Stimulated activated naive CD8-positive, alpha-beta T cell treated with anti-CD3 and anti-CD28 coated beads, Interleukin-15, Interleukin-2, amounts not matched to agents 100 ng/mL and 50 ng/mL, for 24 hours (primary cell): ENCODE measurements around the gene COL5A1.

Experiments
- H3K27ac Mint-ChIP-seq: one replicate; pipeline ENCODE4 v1.8.0; 2021; ENCODE audit warnings: mild to moderate bottlenecking, mixed read lengths
- H3K27me3 Mint-ChIP-seq: one replicate; pipeline ENCODE4 v1.8.0; 2021; ENCODE audit warnings: mixed read lengths
- H3K36me3 Mint-ChIP-seq: one replicate; pipeline ENCODE4 v1.8.0; 2021; ENCODE audit warnings: low read depth, mixed read lengths
- H3K4me1 Mint-ChIP-seq: one replicate; pipeline ENCODE4 v1.8.0; 2021; ENCODE audit warnings: low read depth, mixed read lengths
- H3K4me3 Mint-ChIP-seq: one replicate; pipeline ENCODE4 v1.8.0; 2021; ENCODE audit warnings: mild to moderate bottlenecking, mixed read lengths
- H3K9me3 Mint-ChIP-seq: one replicate; pipeline ENCODE4 v1.8.0; 2021; ENCODE audit warnings: mixed read lengths

The COL5A1 gene

GRCh38 chr9:134736791-134737497, 95.3 kb downstream of the COL5A1 start:
- Mint-ChIP-seq H3K27ac (no peak overlapping the region), H3K27me3 (no peaks in the 10 kb centered on the region), H3K4me3 (no peak overlapping the region), H3K4me1 (no peaks in the 10 kb centered on the region), H3K36me3 (no peaks in the 10 kb centered on the region), H3K9me3 (no peaks in the 10 kb centered on the region)

- Mint-ChIP-seq H3K27me3 (no peaks in the 10 kb centered on the region), H3K4me1 (no peaks in the 10 kb centered on the region), H3K27ac (no peak overlapping the region), H3K36me3 (no peaks in the 10 kb centered on the region), H3K9me3 (no peaks in the 10 kb centered on the region), H3K4me3 (no peak overlapping the region)
Observed at GRCh38 chr9:134737842-134738580, 96.4 kb downstream of the COL5A1 start.

- Mint-ChIP-seq H3K9me3 (no peaks in the 10 kb centered on the region), H3K4me3 (no peak overlapping the region), H3K27me3 (no peaks in the 10 kb centered on the region), H3K27ac (peak overlapping the region; percentile 40), H3K4me1 (no peaks in the 10 kb centered on the region), H3K36me3 (no peaks in the 10 kb centered on the region)
Observed at GRCh38 chr9:134738869-134739659, 97.5 kb downstream of the COL5A1 start.

GRCh38 chr9:134739660-134739968, 98.0 kb downstream of the COL5A1 start:
- Mint-ChIP-seq H3K4me1 (no peaks in the 10 kb centered on the region), H3K9me3 (no peaks in the 10 kb centered on the region), H3K27ac (no peak overlapping the region), H3K27me3 (no peaks in the 10 kb centered on the region), H3K4me3 (no peak overlapping the region), H3K36me3 (no peaks in the 10 kb centered on the region)

GRCh38 chr9:134740071-134740470, 98.5 kb downstream of the COL5A1 start:
- Mint-ChIP-seq H3K27ac (no peak overlapping the region), H3K36me3 (no peaks in the 10 kb centered on the region), H3K9me3 (no peaks in the 10 kb centered on the region), H3K27me3 (no peaks in the 10 kb centered on the region), H3K4me3 (no peak overlapping the region), H3K4me1 (no peaks in the 10 kb centered on the region)

- H3K27me3 Mint-ChIP-seq = no peaks in the 10 kb centered on the region
- no peak overlapping the region for H3K4me3 Mint-ChIP-seq
Observed at GRCh38 chr9:134741846-134742245, 100.2 kb downstream of the COL5A1 start.

DNA sequence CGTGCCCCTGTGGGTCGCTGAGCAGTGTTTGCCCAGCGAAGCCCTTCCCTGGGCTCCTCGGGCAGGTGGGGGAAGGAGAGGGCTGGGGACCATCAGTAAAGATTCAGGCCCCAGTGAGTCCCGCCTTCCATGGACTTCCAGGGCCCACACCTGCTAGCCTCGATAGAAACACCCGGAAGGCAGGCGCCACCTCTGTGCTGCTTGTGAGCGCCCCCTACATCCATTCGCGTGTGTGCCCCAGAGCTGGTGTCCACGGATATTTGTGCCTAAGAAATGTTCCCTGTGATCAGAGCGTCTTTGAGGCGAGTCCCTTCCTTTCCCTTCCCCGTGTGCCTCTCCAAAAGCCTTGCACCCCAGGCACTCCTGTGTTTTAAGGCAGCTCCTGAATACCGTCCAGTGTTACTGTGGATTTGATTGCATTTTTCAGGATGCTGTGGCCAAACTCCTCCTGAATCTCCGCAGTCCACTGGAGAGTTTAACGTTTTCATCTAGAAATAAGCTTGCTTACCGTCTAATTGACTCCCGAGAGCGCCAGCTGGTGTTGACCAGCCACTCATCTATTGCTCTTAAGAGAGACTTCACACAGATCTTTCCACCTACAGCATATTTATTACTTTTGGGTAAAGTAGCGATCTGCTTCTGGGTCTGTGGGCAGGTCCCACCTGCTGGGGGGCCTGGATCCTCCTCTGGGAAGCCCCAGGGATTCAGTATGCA, 101.4 kb downstream of the COL5A1 start:
- H3K27me3 Mint-ChIP-seq = no peaks in the 10 kb centered on the region
- no peak overlapping the region for H3K27ac Mint-ChIP-seq
- H3K4me1 Mint-ChIP-seq = no peaks in the 10 kb centered on the region

More at GRCh38 chr9:134741846-134742245, 100.2 kb downstream of the COL5A1 start:
- H3K9me3 Mint-ChIP-seq = no peaks in the 10 kb centered on the region
- no peaks in the 10 kb centered on the region for H3K4me1 Mint-ChIP-seq
- no peak overlapping the region for H3K27ac Mint-ChIP-seq
- no peaks in the 10 kb centered on the region for H3K36me3 Mint-ChIP-seq

GRCh38 chr9:134743853-134744252, 102.2 kb downstream of the COL5A1 start:
- Mint-ChIP-seq H3K27me3 (no peaks in the 10 kb centered on the region), H3K4me1 (no peaks in the 10 kb centered on the region), H3K27ac (no peak overlapping the region), H3K9me3 (no peaks in the 10 kb centered on the region), H3K36me3 (no peaks in the 10 kb centered on the region), H3K4me3 (no peak overlapping the region)

More for the DNA sequence above, 101.4 kb downstream of the COL5A1 start:
- no peaks in the 10 kb centered on the region for H3K36me3 Mint-ChIP-seq
- no peaks in the 10 kb centered on the region for H3K9me3 Mint-ChIP-seq
- no peak overlapping the region for H3K4me3 Mint-ChIP-seq

GRCh38 chr9:134744385-134745295, 103.0 kb downstream of the COL5A1 start:
- no peaks in the 10 kb centered on the region for H3K4me1 Mint-ChIP-seq
- H3K9me3 Mint-ChIP-seq = no peaks in the 10 kb centered on the region
- H3K36me3 Mint-ChIP-seq = no peaks in the 10 kb centered on the region
- no peaks in the 10 kb centered on the region for H3K27me3 Mint-ChIP-seq
- H3K4me3 Mint-ChIP-seq = no peak overlapping the region
- H3K27ac Mint-ChIP-seq = no peak overlapping the region

DNA sequence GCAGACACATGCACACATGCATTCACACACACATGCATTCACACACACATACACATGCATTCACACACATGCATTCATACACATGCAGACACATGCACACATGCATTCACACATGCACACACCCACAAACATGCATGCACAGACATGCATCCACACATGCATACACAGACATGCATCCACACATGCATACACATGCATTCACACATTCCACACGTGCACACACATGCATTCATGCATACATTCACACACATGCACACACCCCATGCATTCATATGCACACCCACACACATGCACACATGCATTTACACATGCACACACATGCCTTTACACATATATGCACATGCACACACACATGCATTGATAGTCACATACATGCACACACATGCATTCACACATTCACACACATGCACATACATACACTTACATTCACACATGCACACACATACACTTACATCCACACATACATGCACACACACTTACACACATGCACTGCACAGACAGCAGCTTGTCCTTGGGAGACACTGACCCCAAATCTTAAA, 106.4 kb downstream of the COL5A1 start:
- Mint-ChIP-seq H3K36me3 (no peaks in the 10 kb centered on the region), H3K4me1 (no peaks in the 10 kb centered on the region), H3K27me3 (no peaks in the 10 kb centered on the region), H3K4me3 (no peak overlapping the region), H3K27ac (no peak overlapping the region), H3K9me3 (no peaks in the 10 kb centered on the region)

DNA sequence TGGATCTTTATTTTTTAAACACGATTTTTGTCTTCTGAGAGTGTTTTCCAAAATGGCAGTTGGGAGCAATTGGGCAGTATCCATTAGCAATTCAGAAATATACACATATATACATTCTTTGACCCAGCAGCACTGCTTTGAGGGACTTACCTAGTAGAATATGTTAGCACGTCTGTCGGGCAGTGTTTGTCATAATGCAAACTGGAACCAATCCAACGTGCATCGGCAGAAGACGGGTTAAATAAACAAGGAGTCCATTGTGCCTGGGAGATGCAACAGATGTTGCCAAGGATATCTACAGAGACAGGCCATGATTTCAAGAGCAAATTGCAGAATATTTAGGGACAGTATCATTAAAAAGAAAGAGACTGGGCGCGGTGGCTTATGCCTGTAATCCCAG, 107.0 kb downstream of the COL5A1 start:
- no peak overlapping the region for H3K4me3 Mint-ChIP-seq
- no peak overlapping the region for H3K27ac Mint-ChIP-seq
- no peaks in the 10 kb centered on the region for H3K27me3 Mint-ChIP-seq
- no peaks in the 10 kb centered on the region for H3K36me3 Mint-ChIP-seq
- H3K4me1 Mint-ChIP-seq = no peaks in the 10 kb centered on the region
- H3K9me3 Mint-ChIP-seq = no peaks in the 10 kb centered on the region

DNA sequence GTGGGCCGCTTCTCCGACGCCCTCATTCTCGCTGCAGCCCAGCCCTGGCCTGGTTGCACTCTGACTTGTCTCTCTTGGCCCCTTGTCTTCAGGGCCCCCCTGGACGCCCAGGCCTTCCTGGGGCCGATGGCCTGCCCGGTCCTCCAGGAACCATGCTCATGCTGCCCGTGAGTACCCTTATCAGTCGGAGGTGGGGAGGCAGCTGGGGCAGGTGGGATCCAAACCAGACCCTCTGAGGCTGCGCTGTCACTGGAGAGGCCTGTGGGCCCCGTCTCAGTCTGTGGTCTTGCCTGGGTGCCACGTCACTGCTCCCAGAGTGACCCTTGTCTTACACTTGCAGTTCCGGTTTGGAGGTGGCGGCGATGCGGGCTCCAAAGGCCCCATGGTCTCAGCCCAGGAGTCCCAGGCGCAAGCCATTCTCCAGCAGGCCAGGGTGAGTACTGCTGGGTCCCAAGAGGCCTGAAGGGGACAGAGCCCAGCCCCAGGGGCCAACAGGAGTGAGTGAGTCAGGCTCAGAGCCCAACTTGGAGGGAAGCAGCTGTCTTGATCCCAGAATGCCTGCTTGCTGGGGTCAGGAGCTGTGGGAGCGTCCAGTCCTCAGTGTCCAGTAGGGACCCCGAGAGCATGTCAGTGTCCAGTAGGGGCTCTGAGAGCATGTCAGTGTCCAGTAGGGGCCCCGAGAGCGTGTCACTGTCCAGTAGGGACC, 109.0 kb downstream of the COL5A1 start:
- Mint-ChIP-seq H3K27ac (no peak overlapping the region), H3K27me3 (no peaks in the 10 kb centered on the region), H3K9me3 (no peaks in the 10 kb centered on the region), H3K4me3 (no peak overlapping the region), H3K4me1 (no peaks in the 10 kb centered on the region), H3K36me3 (no peaks in the 10 kb centered on the region)

GRCh38 chr9:134751622-134752021, 110.0 kb downstream of the COL5A1 start:
- Mint-ChIP-seq H3K9me3 (no peaks in the 10 kb centered on the region), H3K4me3 (no peak overlapping the region), H3K27ac (no peak overlapping the region), H3K36me3 (no peaks in the 10 kb centered on the region), H3K27me3 (no peaks in the 10 kb centered on the region), H3K4me1 (no peaks in the 10 kb centered on the region)
